H1 (cell line): ENCODE measurements around the gene ACADM. TPM values are rescaled to one million over a fixed set of nuclear protein-coding genes. Genes with fewer than 3 reads are reported as not detected.

Experiments used
- CHD7 ChIP-seq: fragments of 300-600 bp; sonication (generic); IDR thresholded peaks from 2 replicates; pipeline ENCODE4 v1.7.1; 2012; ENCODE audit warnings: low read length, moderate library complexity, mild to moderate bottlenecking, inconsistent platforms; ENCODE audit not compliant: insufficient replicate concordance
- POLR2A ChIP-seq, 2 experiments: IDR thresholded peaks; 1 replicate in 1 of 2; 2 replicates in 1 of 2; pipeline ENCODE4 v1.6.1; 2011; ENCODE audit warnings: low read depth in 2 of 2, low read length in 2 of 2, mild to moderate bottlenecking in 2 of 2; ENCODE audit errors: control extremely low read depth in 1 of 2
- RBBP5 ChIP-seq: IDR thresholded peaks from 2 replicates; pipeline ENCODE4 v1.7.1; 2012; ENCODE audit warnings: low read depth, mild to moderate bottlenecking, inconsistent platforms, low read length, moderate library complexity, borderline replicate concordance
- RFX5 ChIP-seq: IDR thresholded peaks from 2 replicates; pipeline ENCODE4 v1.6.1; 2011; ENCODE audit warnings: low read depth, low read length, improper control_type of control experiment, borderline replicate concordance
- RNF2 ChIP-seq: fragments of 200-900, 300-1000 bp; sonication (generic); IDR thresholded peaks from 2 replicates; pipeline ENCODE4 v1.7.1; 2016; ENCODE audit warnings: borderline replicate concordance, low read depth, mild to moderate bottlenecking, antibody characterized with exemption, low read length; ENCODE audit not compliant: poor library complexity, severe bottlenecking; ENCODE audit errors: missing control alignments
- SAP30 ChIP-seq: fragments of 300-600 bp; sonication (generic); IDR thresholded peaks from 2 replicates; pipeline ENCODE4 v1.7.1; 2012; ENCODE audit warnings: low read length, moderate library complexity, mild to moderate bottlenecking, inconsistent platforms; ENCODE audit not compliant: insufficient read depth, insufficient replicate concordance
- TAF1 ChIP-seq: IDR thresholded peaks from 2 replicates; pipeline ENCODE4 v1.6.1; 2011; ENCODE audit warnings: mild to moderate bottlenecking, low read depth, low read length
- polyA plus RNA-seq, 7 experiments: library from polyadenylated mRNA; depleted of rRNA in 3 of 7; stranded (reverse) in 5 of 7; unstranded in 2 of 7; fragments of >200 nt in 5 of 7; fragments of 200-250 nt in 2 of 7; gene quantifications; 1 replicate in 5 of 7; 2 replicates in 1 of 7; 4 replicates in 1 of 7; pipeline versions ENCODE4 v1.2.1 to v1.2.3, GENCODE V29; 2011 to 2013; ENCODE audit warnings: missing spikeins in 2 of 7, mixed read lengths in 2 of 7
- total RNA-seq: library from RNA; stranded (reverse); fragmentation: NEBNext Ultra II Directional; extraction: Animal tissue kit (Norgen Biotek cat#: 25700); gene quantifications from 2 replicates; pipeline ENCODE4 v1.2.1, GENCODE V29; 2021

Gene ACADM
- total and polyA plus RNA-seq, 2 of the 8 experiments (the other 6 are each of a cell fraction or from before 2014, with no cell fraction given): 14.3 to 40.0 TPM

DNA sequence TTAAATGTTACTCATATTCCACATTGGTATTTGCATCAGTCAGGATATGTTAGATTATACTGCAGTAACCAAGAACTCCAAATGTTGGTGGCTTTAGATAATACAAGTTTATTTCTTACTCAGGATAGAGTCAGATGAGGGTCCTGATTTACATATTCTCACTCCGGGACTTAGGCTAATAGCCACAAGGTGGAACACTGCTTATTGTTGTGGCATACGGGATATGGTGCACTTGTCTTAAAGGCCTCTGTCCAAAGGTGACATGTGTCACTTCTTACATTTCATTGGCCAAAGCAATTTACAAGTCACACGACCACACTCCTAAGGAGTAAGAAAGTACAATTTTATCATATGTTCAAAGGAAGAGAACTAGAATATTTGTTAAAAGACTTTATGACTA is 28.5 kb upstream of the ACADM start (continued):
- TF ChIP-seq CHD7: no peak
- no peak for TF ChIP-seq RNF2
- no peak for TF ChIP-seq POLR2A (IDR thresholded peaks at IDR 0.05; ENCODE audit: control extremely low read depth in 1 of 2, low read depth in 2 of 2, low read length in 2 of 2)
- TF ChIP-seq RBBP5: no peak
- no peak for TF ChIP-seq RFX5
- no peak for TF ChIP-seq SAP30
- TF ChIP-seq TAF1: no peak
